BLaER1 (cell line): Measurements from ENCODE around the gene STX8.

Source experiments
- H3K27ac ChIP-seq: shearing (Covaris generic); formaldehyde crosslinking; 2 replicates; pipeline ENCODE4 v1.8.1; 2022
- H3K27me3 ChIP-seq: shearing (Covaris generic); formaldehyde crosslinking; 2 replicates; pipeline ENCODE4 v1.8.1; 2022
- H3K36me3 ChIP-seq: shearing (Covaris generic); formaldehyde crosslinking; 2 replicates; pipeline ENCODE4 v1.8.1; 2022
- H3K4me1 ChIP-seq: shearing (Covaris generic); formaldehyde crosslinking; 2 replicates; pipeline ENCODE4 v1.8.1; 2022
- H3K4me2 ChIP-seq: shearing (Covaris generic); formaldehyde crosslinking; 2 replicates; pipeline ENCODE4 v1.8.1; 2022
- H3K4me3 ChIP-seq: shearing (Covaris generic); formaldehyde crosslinking; 2 replicates; pipeline ENCODE4 v1.8.1; 2022
- H3K9ac ChIP-seq: shearing (Covaris generic); formaldehyde crosslinking; 2 replicates; pipeline ENCODE4 v1.8.1; 2022
- H3K9me3 ChIP-seq: shearing (Covaris generic); formaldehyde crosslinking; 2 replicates; pipeline ENCODE4 v1.8.1; 2022
- H4K20me1 ChIP-seq: shearing (Covaris generic); formaldehyde crosslinking; 2 replicates; pipeline ENCODE4 v1.8.1; 2022
- Cebpa-rat ChIP-seq: shearing (Covaris generic); IDR thresholded peaks from 2 replicates; pipeline ENCODE4 v1.8.1; 2022

The STX8 gene

DNA sequence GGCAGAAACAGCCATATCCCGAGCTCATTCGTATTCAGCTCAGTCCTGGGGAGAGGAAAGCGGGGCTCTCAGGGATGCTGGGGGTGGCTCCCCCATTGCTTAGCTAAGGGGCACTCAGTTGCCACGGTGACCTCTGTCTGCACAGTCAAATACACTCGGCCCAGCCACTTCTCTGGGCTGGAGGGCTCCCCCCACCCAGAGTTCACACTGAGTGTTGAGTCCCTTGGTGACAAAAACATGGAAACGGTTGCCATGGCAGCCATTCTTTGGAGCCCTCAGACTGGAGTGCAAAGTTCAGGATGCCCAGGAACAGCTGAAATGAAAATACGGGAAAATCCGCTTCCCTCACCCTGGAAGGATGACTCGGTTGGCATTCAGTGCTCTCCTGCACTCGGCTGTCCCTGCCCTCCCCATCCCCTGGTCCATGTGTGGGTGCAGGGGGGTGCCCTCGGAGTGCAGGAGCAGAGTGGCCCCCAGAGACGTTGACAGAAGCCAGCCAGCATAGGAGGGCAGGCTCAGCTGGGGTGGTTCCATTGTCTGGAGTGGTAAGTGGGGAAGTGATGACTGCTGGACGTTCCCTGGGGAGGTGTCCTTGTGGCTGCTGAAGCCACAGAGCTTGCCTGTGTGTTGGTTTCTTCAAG is 337.8 kb downstream of the STX8 start:
- Histone ChIP-seq H3K4me1 (peaks cover 52% of the 10 kb centered on the region), H3K9ac (no peak overlapping the region), H3K36me3 (no peaks in the 10 kb centered on the region), H3K4me3 (no peak overlapping the region), H3K27ac (no peak overlapping the region), H3K27me3 (peaks cover 71% of the 10 kb centered on the region), H3K9me3 (no peaks in the 10 kb centered on the region), H3K4me2 (peak overlapping the region; percentile 97), H4K20me1 (peaks cover 91% of the 10 kb centered on the region)
- no peak for TF ChIP-seq Cebpa-rat

DNA sequence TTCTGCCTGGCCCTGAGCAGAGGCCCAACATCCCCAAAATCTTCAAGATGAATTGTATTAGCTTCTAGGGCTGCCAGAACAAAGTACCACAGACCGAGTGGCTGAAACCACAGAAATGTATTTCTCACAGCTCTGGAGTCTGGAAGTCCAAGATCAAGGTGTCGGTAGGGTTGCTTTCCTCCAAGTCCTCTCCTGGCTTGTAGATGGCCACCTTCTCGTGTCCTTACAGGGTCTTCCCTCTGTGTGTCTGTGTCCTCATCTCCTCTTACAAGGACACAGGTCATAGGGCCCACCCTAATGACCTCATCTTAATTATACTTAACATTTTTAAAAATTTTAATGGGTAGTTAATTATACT is 338.6 kb downstream of the STX8 start:
- no peak overlapping the region for H3K27ac ChIP-seq
- peaks cover 92% of the 10 kb centered on the region for H4K20me1 ChIP-seq
- TF ChIP-seq Cebpa-rat = no peak
- H3K9me3 ChIP-seq = no peaks in the 10 kb centered on the region
- peaks cover 50% of the 10 kb centered on the region for H3K4me1 ChIP-seq
- peaks cover 78% of the 10 kb centered on the region for H3K27me3 ChIP-seq
- H3K36me3 ChIP-seq = no peaks in the 10 kb centered on the region
- H3K4me2 ChIP-seq = peak overlapping the region; percentile 97
- no peak overlapping the region for H3K4me3 ChIP-seq
- no peak overlapping the region for H3K9ac ChIP-seq

DNA sequence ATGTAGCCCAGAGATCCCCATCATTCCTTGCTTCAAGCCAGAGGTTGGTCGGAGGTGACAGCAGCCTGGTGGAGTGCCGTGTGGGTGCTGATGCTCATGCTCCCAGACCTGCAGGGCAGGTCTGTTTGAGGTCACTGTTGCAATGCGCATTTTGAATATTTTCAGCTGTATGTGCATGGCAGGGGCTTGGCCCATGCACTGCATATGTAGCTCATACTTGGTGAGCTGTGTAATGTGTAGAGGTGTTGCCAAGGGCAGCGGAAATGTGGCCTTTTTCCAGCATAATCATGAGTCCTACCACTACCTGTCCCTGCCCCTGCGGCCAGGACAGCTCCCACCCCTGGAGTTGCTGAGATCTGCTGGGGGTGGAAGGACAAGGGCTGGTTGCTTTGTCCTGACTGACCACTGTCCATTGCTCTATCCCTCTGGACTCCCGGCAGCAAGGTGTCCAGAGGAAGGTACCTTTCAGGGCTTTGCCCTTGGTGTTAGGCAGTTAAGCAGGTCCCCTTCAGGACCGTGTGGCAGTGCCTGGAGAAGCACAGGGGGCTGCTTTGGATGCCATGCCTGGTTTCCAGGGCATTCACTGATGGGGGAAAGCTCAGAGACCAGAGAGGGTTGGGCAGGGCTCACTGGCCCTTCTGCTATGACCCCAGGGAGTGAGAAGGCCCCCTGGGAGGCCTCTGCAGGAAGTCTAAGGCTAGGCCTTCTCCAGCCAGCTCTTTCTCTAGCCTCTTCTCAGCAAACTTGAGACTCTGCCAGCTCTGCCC is 339.2 kb downstream of the STX8 start:
- no peak for TF ChIP-seq Cebpa-rat
- Histone ChIP-seq H3K9ac (no peak overlapping the region), H3K4me3 (no peak overlapping the region), H3K9me3 (no peaks in the 10 kb centered on the region), H3K27ac (no peak overlapping the region), H3K27me3 (peaks cover 84% of the 10 kb centered on the region), H3K4me1 (peaks cover 45% of the 10 kb centered on the region), H4K20me1 (peaks cover 92% of the 10 kb centered on the region), H3K36me3 (no peaks in the 10 kb centered on the region), H3K4me2 (peak overlapping the region; percentile 97; the same call in 1 of the 2 replicates)

DNA sequence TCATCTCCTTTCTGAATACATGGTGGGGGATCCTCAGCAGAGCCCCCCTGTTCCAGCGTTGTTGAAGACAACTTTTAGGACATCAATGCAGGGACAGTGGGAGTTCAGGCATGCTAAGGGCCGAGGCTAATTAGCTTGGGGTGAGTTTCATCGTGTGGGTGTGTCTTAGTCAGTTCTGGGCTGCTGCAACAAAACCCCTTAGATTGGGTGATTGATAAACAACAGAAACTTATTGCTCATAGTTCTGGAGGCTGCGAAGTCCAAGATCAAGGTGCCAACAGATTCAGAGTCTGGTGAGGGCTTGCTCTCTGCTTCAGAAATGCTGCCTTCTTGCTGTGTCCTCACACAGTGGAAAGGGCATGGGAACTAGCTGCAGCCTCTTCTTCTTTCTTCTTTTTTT is 340.3 kb downstream of the STX8 start:
- Histone ChIP-seq H3K4me3 (no peak overlapping the region), H3K9ac (no peak overlapping the region), H3K4me1 (peaks cover 33% of the 10 kb centered on the region), H3K9me3 (no peaks in the 10 kb centered on the region), H4K20me1 (peaks cover 92% of the 10 kb centered on the region), H3K4me2 (no peak overlapping the region), H3K36me3 (no peaks in the 10 kb centered on the region), H3K27me3 (peaks cover 86% of the 10 kb centered on the region), H3K27ac (no peak overlapping the region)
- TF ChIP-seq Cebpa-rat = no peak

DNA sequence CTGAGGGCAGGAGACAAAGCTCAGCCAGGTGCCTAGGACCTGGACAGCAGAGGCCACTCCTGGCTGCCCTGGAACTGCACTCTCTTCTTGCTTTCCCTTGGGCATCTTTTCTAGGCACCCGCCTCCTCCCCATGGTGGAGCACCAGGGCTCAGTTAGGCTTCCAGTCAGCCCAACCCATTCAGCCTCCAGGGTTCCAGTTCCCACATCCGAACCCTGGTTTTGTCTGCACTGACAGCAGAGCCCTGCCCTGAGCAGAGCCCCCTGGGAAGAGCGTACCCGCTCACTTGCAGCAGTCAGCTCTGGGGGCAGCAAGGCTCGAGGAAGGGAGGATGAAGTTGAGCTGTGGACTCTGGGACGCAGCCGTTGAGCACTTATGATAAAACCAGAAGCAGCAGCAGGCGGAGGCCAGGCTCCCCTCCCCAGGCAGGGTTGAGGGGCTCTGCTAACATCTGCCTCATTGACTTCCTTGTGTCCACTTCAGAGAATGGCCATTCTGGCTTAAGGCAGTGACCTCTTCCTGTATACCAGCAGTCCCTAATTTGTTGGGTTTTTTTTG is 341.2 kb downstream of the STX8 start:
- Histone ChIP-seq H3K27me3 (peaks cover 80% of the 10 kb centered on the region), H3K4me1 (peaks cover 29% of the 10 kb centered on the region), H3K27ac (no peak overlapping the region), H3K4me2 (no peak overlapping the region), H3K9ac (no peak overlapping the region), H3K9me3 (no peaks in the 10 kb centered on the region), H4K20me1 (peaks cover 89% of the 10 kb centered on the region), H3K36me3 (no peaks in the 10 kb centered on the region), H3K4me3 (no peak overlapping the region)
- TF ChIP-seq Cebpa-rat = no peak

DNA sequence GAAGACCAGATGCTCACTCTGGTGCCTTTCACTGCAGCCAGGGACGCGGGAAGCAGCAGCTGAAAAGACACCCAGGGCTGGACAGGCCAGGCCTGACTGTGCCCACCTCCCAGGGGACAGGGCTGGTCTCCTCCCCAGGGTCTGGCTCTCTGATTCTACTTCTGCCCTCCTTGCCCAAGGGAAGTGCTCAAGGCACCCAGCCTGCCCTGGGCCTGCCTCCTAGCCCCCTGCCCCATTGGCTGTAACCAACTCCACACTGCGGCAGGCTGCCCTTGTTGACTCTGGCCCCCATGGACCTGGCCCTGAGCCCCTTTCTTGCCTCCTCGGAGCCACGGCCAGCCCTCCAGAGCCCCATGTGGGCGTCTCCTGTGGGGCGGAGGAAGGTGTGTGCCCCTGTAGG is 341.9 kb downstream of the STX8 start:
- Histone ChIP-seq H3K4me3 (no peak overlapping the region), H3K4me2 (no peak overlapping the region), H4K20me1 (peaks cover 82% of the 10 kb centered on the region)

DNA sequence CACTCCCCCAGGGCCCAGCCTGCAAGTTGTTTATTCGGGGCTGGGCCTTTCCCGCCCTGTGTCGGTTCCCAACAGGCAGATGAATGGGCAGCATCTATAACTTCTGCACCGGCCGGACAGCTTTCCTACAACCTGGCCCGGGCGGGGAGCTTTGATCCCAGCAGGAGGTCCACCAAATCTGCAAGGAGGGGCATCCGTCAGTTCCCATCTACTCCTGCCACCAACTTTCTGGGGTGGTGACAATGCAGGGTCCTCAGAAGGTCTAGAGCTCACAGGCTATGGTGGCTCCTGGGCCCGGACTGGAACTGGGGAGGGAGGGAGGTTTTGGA is 342.4 kb downstream of the STX8 start:
- Histone ChIP-seq H3K4me3 (no peak overlapping the region), H3K27me3 (peaks cover 67% of the 10 kb centered on the region), H3K27ac (no peak overlapping the region), H3K4me1 (peaks cover 17% of the 10 kb centered on the region), H3K4me2 (no peak overlapping the region), H4K20me1 (peaks cover 77% of the 10 kb centered on the region), H3K36me3 (no peaks in the 10 kb centered on the region), H3K9me3 (no peaks in the 10 kb centered on the region), H3K9ac (no peak overlapping the region)
- no peak for TF ChIP-seq Cebpa-rat

More for the DNA sequence above, 341.9 kb downstream of the STX8 start:
- Histone ChIP-seq H3K9me3 (no peaks in the 10 kb centered on the region), H3K36me3 (no peaks in the 10 kb centered on the region), H3K27ac (no peak overlapping the region), H3K4me1 (peaks cover 22% of the 10 kb centered on the region), H3K27me3 (peaks cover 73% of the 10 kb centered on the region), H3K9ac (no peak overlapping the region)
- TF ChIP-seq Cebpa-rat = no peak

DNA sequence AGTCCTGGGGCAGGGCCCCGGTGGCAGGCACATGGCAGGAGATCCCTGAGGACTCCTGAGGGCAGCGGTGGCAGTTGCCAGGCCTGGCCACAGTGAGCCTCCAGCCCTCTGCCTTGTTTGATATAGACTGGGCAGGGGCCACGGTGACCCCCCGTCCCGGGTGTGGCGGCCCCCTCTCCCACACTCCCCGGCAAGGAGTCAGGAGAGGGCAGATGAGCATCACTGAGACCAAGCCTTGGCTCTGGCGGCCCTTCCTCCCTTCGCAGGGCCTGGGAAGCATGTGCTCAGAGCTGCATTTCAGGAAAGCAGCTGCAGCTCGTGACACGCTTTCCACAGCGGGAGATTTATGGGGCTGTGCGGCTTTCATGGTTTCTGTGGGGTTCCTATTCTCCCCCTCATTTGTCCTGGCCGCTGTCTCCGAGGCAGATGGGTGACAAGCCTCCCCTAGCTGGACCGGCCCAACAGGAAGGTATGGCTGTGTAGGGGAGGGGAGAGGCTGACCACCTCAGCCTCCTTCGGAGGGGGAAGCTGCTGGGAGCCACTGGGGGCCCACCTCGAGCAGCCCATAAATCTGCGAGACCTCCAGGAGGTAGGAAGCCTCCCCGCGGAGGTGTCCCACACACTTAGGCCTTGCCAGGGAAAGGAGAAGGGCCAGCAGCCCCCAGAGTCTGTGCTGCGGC is 342.9 kb downstream of the STX8 start:
- no peak overlapping the region for H3K9ac ChIP-seq
- TF ChIP-seq Cebpa-rat = no peak
- peaks cover 62% of the 10 kb centered on the region for H3K27me3 ChIP-seq
- H4K20me1 ChIP-seq = peaks cover 72% of the 10 kb centered on the region
- H3K27ac ChIP-seq = no peak overlapping the region
- H3K4me1 ChIP-seq = peaks cover 11% of the 10 kb centered on the region
- H3K36me3 ChIP-seq = no peaks in the 10 kb centered on the region
- H3K4me2 ChIP-seq = no peak overlapping the region
- no peaks in the 10 kb centered on the region for H3K9me3 ChIP-seq
- H3K4me3 ChIP-seq = no peak overlapping the region

DNA sequence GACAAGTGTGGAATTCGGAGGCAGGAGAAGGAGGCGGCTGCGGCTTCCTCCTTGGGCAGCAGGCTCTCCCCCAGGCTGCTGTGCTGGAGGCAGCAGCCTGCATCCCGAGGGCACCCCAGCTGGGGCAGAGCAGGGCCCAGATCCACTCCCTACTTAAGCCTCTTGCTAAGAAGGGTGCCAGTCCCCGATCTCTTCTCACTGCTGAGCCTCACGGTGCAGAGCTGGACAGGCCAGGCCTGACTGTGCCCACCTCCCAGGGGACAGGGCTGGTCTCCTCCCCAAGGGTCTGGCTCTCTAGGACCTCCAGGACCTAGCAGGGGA is 343.5 kb downstream of the STX8 start:
- Histone ChIP-seq H3K36me3 (no peaks in the 10 kb centered on the region), H3K4me2 (no peak overlapping the region)

More for the DNA sequence above, 343.5 kb downstream of the STX8 start:
- peaks cover 7% of the 10 kb centered on the region for H3K4me1 ChIP-seq
- H3K9ac ChIP-seq = no peak overlapping the region
- no peak for TF ChIP-seq Cebpa-rat
- peaks cover 56% of the 10 kb centered on the region for H3K27me3 ChIP-seq
- H3K27ac ChIP-seq = no peak overlapping the region
- peaks cover 65% of the 10 kb centered on the region for H4K20me1 ChIP-seq
- H3K4me3 ChIP-seq = no peak overlapping the region
- no peaks in the 10 kb centered on the region for H3K9me3 ChIP-seq
